Mucosa of descending colon (tissue), 3 donors: ENCODE data around the gene FRAS1. TPM values are rescaled to one million over a fixed set of nuclear protein-coding genes. Genes with fewer than 3 reads are reported as not detected.

ENCODE experiments used
- ATAC-seq: fragments of 200-7000 bp; cut with Tn5 transposase; one replicate; pipeline ENCODE4 v1.9.1; 2020; ENCODE audit warnings: mild to moderate bottlenecking, moderate library complexity
- DNase-seq, 3 donors: peaks; one replicate each; pipeline ENCODE4 v3.0.0-alpha.2; 2020
- H3K36me3 ChIP-seq: fragments of 200-600 bp; one replicate; pipeline ENCODE4 v1.8.0; 2021; ENCODE audit warnings: low read depth, mild to moderate bottlenecking
- H3K4me1 ChIP-seq: fragments of 200-600 bp; one replicate; pipeline ENCODE4 v1.8.0; 2021; ENCODE audit warnings: low read depth, mild to moderate bottlenecking
- H3K4me3 ChIP-seq: fragments of 200-600 bp; one replicate; pipeline ENCODE4 v1.8.0; 2021; ENCODE audit warnings: mild to moderate bottlenecking
- H3K9me3 ChIP-seq: fragments of 200-600 bp; one replicate; pipeline ENCODE4 v1.8.0; 2021; ENCODE audit warnings: mild to moderate bottlenecking
- intact Hi-C, 2 donors: fragments of 100-400 bp; cut with DNase I in 1 of 2; cut with micrococcal nuclease in 1 of 2; formaldehyde crosslinking; loops; one replicate each; pipeline versions ENCODE4 v1.11.0 to v1.11.1; 2022; cut with DNase I, micrococcal nuclease
- total RNA-seq, 3 donors: library from RNA; stranded (reverse); fragmentation: NEBNext Ultra II Directional in 2 of 3; extraction: Animal tissue kit (Norgen Biotek cat#: 25700) in 2 of 3; gene quantifications; one replicate each; pipeline versions ENCODE4 v1.2.1 to v1.2.4, GENCODE V29; 2021 to 2023
- TF ChIP-seq, protein P1 (sequence below): fragments of 200-600 bp; IDR thresholded peaks from one replicate; pipeline ENCODE4 v1.8.0; 2022; ENCODE audit warnings: antibody characterized with exemption, mild to moderate bottlenecking
- donor health status: DM: no; HTN: no; CAD: no; lungs with moderate emphysema.
- donor health status: DM: no; HTN: no; CAD: no.
- donor health status: DM: no; HTN: yes; CAD: no.

The FRAS1 gene
- total RNA-seq, 3 donors from 2014 or later = 1.2 to 9.3 (median 2.2) TPM

DNA sequence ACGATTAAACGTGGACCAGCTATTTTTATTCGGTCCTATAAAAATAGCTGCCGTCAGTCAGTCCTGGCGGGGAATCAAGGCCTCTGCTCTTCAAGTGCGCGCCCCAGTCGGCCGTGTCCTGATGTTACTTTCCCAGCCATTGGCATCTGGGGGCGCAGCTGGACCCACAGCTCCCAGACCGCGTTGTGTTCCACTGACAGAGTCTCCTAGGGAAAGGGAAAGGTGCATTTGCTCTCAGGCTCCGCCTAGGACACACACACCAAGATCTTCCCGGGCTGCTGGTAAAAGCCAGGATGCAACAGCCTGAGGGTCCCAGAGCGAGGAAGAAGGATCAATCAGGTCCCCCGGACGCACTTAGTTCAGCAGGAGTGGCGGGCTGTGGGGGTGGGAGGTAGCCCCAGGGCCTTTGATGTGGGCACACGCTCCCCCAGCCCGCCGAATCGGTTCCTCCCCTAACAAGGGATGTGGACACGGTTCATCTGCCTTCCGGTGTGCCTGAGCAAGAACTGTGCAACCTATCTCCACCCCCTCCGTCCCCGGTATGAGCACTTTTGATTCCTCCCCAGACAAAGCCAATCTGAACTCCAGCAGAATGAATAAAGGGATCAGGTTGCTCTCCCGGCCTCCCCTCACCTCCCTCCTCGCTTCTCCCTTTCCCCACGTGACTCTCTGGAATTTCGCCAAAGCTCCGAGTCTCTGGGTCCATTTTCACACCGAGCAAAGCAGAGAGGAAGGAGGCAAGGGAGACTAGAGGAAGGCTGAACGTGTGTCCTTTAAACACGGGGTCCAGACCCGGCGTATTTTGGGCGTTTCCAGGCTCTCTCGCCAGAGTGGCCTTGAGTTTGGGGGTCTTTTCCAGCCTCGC lies 626 bp upstream of the FRAS1 start:
- peak; percentile 53 to 80 (median 56) for DNase-seq
- H3K4me3 ChIP-seq = no peak overlapping the region
- TF ChIP-seq, protein P1, sequence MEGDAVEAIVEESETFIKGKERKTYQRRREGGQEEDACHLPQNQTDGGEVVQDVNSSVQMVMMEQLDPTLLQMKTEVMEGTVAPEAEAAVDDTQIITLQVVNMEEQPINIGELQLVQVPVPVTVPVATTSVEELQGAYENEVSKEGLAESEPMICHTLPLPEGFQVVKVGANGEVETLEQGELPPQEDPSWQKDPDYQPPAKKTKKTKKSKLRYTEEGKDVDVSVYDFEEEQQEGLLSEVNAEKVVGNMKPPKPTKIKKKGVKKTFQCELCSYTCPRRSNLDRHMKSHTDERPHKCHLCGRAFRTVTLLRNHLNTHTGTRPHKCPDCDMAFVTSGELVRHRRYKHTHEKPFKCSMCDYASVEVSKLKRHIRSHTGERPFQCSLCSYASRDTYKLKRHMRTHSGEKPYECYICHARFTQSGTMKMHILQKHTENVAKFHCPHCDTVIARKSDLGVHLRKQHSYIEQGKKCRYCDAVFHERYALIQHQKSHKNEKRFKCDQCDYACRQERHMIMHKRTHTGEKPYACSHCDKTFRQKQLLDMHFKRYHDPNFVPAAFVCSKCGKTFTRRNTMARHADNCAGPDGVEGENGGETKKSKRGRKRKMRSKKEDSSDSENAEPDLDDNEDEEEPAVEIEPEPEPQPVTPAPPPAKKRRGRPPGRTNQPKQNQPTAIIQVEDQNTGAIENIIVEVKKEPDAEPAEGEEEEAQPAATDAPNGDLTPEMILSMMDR = no peak
- peaks cover 22% of the 10 kb centered on the region for H3K4me1 ChIP-seq
- no peaks in the 10 kb centered on the region for H3K9me3 ChIP-seq
- ATAC-seq = peak; percentile 54
- no peaks in the 10 kb centered on the region for H3K36me3 ChIP-seq
- intact Hi-C loops = loop anchor here in 1 of 2 donors (5.0 kb wide), 1 partner anchor 456 kb away; no protein-coding TSS in a partner anchor

DNA sequence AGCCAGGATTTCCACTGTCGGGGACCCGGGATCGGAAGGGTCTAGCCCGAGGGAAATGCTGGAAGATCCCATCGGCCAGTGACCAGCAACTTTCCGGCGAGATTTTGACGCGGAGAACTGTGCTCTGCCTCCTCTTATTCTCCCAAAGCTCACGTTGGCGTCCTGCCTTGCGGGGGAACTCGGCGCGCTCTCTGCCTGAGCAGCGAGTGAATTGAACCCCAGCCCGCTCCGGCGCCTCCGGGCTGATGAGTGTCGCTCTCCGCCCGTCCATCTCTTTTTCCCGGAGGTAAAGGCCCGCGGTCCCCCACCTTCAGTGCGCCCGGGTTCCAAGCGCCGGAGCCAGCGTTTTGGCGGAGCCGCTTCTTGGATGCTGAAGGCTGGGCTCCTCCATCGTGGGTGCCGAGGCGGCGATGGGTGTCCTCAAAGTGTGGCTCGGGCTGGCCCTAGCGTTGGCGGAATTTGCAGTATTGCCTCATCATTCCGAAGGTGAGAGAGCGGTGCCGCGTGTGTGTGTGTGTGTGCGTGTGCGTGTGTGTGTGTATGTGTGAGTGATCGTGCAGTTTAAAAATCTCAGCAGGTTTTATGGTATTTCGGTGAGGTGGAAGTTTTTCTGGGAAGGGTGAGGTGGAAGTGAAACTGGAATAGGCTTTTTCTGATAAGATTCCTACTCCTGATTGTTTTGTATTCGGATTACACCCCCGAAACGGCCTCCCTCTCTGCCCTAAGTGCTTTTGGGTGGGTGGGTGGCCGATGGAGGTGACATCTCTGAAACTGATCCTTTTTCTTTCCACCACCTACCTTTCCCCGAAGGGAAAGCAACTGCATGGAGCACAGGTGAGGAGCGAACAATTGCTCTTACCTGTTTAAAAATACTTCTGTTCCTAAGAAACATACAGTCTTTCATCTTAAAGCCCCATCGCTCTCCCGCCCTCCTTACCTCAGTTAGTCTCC lies 752 bp downstream of the FRAS1 start:
- TF ChIP-seq, protein P1 = no peak
- ATAC-seq = peak; percentile 46
- peak; percentile 35 to 55 (median 51) for DNase-seq
- peaks cover 22% of the 10 kb centered on the region for H3K4me1 ChIP-seq
- no peaks in the 10 kb centered on the region for H3K9me3 ChIP-seq
- H3K4me3 ChIP-seq = no peak overlapping the region
- intact Hi-C loops = loop anchor here in 1 of 2 donors (5.0 kb wide), 1 partner anchor 454 kb away; no protein-coding TSS in a partner anchor
- H3K36me3 ChIP-seq = no peaks in the 10 kb centered on the region

DNA sequence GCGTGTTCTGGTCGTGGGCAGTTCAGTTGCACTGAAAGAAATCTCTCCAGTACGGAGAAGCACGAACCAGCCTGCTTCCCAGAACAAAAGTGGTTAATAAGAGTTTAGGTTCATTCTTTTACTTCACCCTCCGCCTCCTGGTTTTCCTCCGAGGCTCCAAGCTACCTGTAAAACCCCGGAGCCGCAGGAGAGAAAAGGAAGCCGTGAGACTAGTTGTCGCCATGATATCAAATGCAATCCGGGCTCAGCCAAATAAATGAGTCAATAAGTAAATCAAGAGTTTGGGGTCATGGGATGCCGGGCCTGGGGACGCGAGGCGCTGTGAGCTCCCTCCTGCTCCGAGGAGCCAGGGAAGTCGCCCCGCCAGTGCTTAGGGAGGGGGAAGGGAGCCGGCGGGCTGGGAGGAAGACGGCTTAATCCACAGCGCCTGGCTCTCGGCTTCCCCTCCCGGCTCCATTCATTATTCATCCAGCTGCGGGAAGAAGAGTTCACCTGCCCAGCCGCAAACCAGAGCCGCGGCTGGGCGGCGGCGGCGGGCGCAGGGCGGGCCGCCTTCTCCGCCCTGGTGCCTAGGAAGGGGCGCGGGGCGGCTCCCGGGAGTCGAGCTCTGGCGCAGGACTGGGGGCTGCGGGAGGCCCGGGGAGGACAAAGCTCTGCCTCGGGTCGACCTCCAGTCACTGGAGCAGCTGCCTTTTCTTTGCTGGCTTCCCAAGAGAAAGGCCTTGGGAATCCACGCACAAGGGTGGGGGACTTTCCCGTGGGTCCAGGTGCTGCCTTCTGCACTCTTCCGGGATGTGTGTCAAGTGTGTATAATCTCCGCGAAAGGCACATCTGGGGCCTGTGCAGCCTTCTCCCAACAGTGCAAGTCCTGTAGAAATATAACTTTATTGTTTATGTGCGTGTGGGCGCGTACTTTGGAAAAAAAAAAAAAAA lies 1.7 kb downstream of the FRAS1 start:
- H3K4me3 ChIP-seq = no peak overlapping the region
- H3K4me1 ChIP-seq = peaks cover 22% of the 10 kb centered on the region
- ATAC-seq (peak; percentile 60), DNase-seq (peak; percentile 38 to 61 (median 60))
- TF ChIP-seq, protein P1 = no peak
- intact Hi-C loops = loop anchor here in 1 of 2 donors (5.0 kb wide), 1 partner anchor 453 kb away; no protein-coding TSS in a partner anchor
- H3K9me3 ChIP-seq = no peaks in the 10 kb centered on the region
- H3K36me3 ChIP-seq = no peaks in the 10 kb centered on the region

GRCh38 chr4:78059524-78059889 lies 2.4 kb downstream of the FRAS1 start:
- H3K9me3 ChIP-seq = no peaks in the 10 kb centered on the region
- no peaks in the 10 kb centered on the region for H3K36me3 ChIP-seq
- H3K4me3 ChIP-seq = no peak overlapping the region
- ATAC-seq = peak; percentile 73
- peak in 2 of 3 donors; percentile 30 to 47 for DNase-seq
- intact Hi-C loops = loop anchor here in 1 of 2 donors (5.0 kb wide), 1 partner anchor 453 kb away; no protein-coding TSS in a partner anchor
- peaks cover 22% of the 10 kb centered on the region for H3K4me1 ChIP-seq
- TF ChIP-seq, protein P1 = no peak
